Stimulated activated naive CD8-positive, alpha-beta T cell treated with anti-CD3 and anti-CD28 coated beads, Interleukin-15, amount 100 ng/mL, for 72 hours (primary cell): ENCODE measurements around the gene EFHC1.

Experiments
- ATAC-seq: fragments of 150-1000 bp; cut with Tn5 transposase; 2 replicates; pipeline ENCODE4 v1.10.0; 2021; ENCODE audit warnings: mild to moderate bottlenecking, moderate library complexity
- DNase-seq, 2 donors: peaks; one replicate each; pipeline ENCODE4 v3.0.0; 2021 to 2022
- H3K27ac Mint-ChIP-seq, 2 donors: one replicate each; pipeline ENCODE4 v1.8.0; 2022; ENCODE audit warnings: mild to moderate bottlenecking in 2 of 2, mixed read lengths in 2 of 2, moderate library complexity in 2 of 2
- H3K27me3 Mint-ChIP-seq: one replicate; pipeline ENCODE4 v1.8.0; 2022; ENCODE audit warnings: mixed read lengths
- H3K4me1 Mint-ChIP-seq: one replicate; pipeline ENCODE4 v1.8.0; 2022; ENCODE audit warnings: mild to moderate bottlenecking, mixed read lengths
- H3K4me3 Mint-ChIP-seq, 2 donors: one replicate each; pipeline ENCODE4 v1.8.0; 2022; ENCODE audit warnings: mild to moderate bottlenecking in 2 of 2, mixed read lengths in 2 of 2, moderate library complexity in 1 of 2
- H3K9me3 Mint-ChIP-seq, 2 donors: one replicate each; pipeline ENCODE4 v1.8.0; 2022; ENCODE audit warnings: mixed read lengths in 2 of 2

The EFHC1 gene

DNA sequence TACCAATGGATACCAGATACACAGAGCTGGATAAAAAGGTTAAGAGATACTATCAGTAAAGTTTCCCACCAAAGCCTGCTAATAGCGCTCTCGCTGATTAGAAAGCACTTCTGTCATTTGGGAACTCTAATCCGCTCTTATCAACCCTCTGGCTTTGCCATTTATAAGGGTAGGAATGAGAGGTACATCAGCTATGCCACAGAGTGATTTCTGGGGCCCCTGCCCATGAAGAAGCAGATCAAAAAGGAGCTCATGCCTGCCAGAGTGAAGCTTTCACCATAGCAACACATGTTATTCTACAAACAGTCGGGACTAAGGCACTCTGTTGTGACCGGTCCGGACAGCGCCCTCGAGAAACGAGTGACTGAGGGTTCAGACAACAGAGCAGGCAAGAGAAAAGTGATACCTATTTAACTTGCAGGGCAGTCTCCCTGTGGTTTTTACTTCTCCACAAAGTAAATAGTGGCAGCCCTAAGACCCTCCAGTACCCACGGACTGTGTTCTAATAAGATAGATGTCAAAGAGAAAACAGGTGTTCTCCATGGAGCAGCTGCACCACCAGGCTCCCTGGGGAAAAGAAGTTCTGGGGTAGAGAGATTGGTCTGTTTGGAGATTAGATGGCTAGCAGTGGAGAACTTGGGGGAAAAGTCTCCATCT, 151.1 kb downstream of the EFHC1 start:
- no peaks in the 10 kb centered on the region for H3K9me3 Mint-ChIP-seq
- peaks cover 46% of the 10 kb centered on the region for H3K4me1 Mint-ChIP-seq
- no peak overlapping the region for H3K4me3 Mint-ChIP-seq
- H3K27ac Mint-ChIP-seq = peak overlapping the region in 1 of 2 donors; percentile 7
- ATAC-seq = no peak
- no peak for DNase-seq
- H3K27me3 Mint-ChIP-seq = no peaks in the 10 kb centered on the region

DNA sequence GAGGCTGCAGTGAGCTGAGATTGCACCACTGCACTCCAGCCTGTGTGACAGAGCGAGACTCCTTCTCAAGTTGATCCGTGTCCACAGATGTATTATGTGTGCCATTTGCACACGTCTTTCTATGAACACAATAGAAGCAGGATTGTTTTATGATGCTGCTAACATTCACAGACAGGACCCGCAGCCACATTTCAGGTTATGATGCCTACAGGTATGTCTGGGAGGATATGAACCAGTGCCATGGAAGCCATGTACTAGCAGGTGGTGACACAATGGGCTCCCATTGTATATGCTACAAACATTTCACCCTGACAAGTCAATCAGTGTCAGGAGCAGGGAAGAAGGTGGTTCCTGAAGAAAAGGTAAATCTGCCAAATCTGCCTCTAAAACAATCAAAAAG, 152.4 kb downstream of the EFHC1 start:
- H3K27ac Mint-ChIP-seq = no peak overlapping the region

DNA sequence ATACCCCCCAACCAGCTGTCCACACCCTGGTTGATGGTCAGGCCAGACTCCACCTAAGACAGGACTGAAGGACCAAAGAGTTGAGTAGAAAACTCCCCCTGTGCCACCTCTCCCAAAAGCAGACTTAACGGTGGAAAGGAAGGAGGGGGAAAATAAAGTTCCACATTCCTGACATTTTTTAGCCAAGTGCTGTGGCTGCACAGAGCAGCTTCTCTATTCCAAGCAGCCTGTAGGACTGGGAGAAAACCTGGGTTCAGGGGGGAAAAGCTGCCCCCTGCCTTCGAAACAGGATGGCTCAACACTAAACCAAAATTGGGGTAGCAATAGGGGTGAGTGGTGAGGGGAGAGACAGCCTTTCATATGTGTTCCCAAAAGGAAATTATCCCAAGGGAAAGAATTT, 153.2 kb downstream of the EFHC1 start:
- H3K9me3 Mint-ChIP-seq = no peaks in the 10 kb centered on the region
- no peak for ATAC-seq
- no peaks in the 10 kb centered on the region for H3K27me3 Mint-ChIP-seq
- H3K27ac Mint-ChIP-seq = no peak overlapping the region
- H3K4me1 Mint-ChIP-seq = peaks cover 43% of the 10 kb centered on the region
- DNase-seq = no peak
- peak overlapping the region; percentile 6 to 20 for H3K4me3 Mint-ChIP-seq

More for the DNA sequence above, 152.4 kb downstream of the EFHC1 start:
- DNase-seq = no peak
- H3K27me3 Mint-ChIP-seq = no peaks in the 10 kb centered on the region
- H3K4me1 Mint-ChIP-seq = peaks cover 43% of the 10 kb centered on the region
- H3K9me3 Mint-ChIP-seq = no peaks in the 10 kb centered on the region
- H3K4me3 Mint-ChIP-seq = no peak overlapping the region
- no peak for ATAC-seq
